Testis (tissue), 2 donors: ENCODE data around the gene SCRG1.

Experiments
- CTCF ChIP-seq, 3 experiments: fragments of 450-650 bp in 2 of 3; fragments of 200-600 bp in 1 of 3; sonication (generic) in 1 of 3; IDR thresholded peaks; one replicate each; pipeline ENCODE4 v1.5.1; 2016 to 2019; ENCODE audit warnings: antibody characterized with exemption in 3 of 3, mild to moderate bottlenecking in 2 of 3, moderate library complexity in 1 of 3
- POLR2A ChIP-seq: fragments of 450-650 bp; IDR thresholded peaks from one replicate; pipeline ENCODE4 v1.6.1; 2017; ENCODE audit warnings: antibody characterized with exemption, mild to moderate bottlenecking, moderate library complexity

DNA sequence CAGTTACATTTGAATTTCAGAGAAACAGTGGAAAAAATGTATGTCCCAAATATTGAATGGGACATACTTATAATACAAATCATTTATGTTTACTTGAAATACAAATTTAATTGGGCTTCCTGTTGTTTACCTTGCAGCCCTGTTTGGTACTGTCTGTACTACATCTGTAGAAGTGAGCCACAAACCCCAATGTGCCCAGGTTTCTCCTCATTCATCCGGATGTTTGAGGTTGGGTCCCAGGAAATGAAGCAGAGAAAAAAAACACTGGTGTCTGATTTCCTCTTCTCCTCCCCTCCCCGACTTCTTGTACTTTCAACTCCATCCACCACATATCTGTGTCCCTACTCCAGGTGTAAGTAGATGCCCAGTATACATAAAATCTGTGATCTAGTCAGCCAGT, 27.1 kb upstream of the SCRG1 start:
- no peak for TF ChIP-seq CTCF (IDR thresholded peaks at IDR 0.05)
- TF ChIP-seq POLR2A = no peak
